ENCODE measurements around the gene TNFRSF11A. TPM values are rescaled to one million over a fixed set of nuclear protein-coding genes. Genes with fewer than 3 reads are reported as not detected.

Gene TNFRSF11A
- total and polyA plus RNA-seq, 12 donors, result 0.29 to 2.7 (median 0.78) TPM

DNA sequence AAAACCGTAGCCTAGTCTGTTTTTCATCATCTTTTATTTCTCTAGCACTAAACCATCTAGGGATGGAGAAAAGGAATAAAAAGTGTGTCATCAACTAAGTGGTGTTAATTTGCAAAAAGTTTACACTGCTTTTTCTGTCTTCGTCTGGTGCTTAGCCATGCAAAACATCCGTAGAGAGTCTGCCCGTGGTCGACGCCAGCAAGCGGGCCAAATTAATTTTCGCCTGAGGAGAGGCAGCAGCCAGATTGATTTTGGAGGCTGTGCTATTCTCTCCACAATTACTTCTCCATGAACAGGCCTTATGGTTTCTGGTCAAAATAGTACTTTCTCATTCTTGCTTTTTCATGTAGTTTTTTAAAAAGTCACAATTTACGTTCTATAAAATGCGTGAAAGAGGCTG, 46.3 kb downstream of the TNFRSF11A start:
- Histone ChIP-seq H3K4me1 (no peaks in the 10 kb centered on the region), H3K36me3 (no peaks in the 10 kb centered on the region), H3K9me3 (no peaks in the 10 kb centered on the region), H3K27me3 (peaks cover 0 to 4% (median 0%) of the 10 kb centered on the region in 7 donors), H3K27ac (no peak overlapping the region), H3K4me3 (no peak overlapping the region)
- ATAC-seq, result no peak
- 85 to 87% methylated on average over 10 of the region's 10 CpGs for WGBS, 2 donors
- no peak for DNase-seq
- TF ChIP-seq CTCF (IDR thresholded peaks at IDR 0.05), result no peak
- intact Hi-C loops (cut with DNase I), result no loop called here

DNA sequence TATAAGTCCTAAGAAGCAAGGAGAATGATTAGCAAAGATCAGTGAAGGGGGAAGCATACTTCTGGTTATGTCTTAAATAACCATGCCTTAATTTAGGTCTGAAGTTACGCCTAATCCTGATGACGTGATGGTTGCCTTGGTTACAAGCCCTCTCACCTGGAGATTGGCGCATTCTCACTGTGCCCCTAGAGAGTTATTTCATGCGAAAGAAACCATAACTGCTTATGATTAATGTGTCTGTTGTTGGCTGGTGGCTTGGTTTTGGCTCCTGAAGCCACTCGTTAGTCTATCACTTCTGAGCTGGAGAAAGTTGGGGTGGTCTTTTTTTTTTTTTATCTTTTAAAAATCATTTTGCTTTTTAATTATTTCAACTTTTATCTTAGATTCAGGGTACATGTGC, 47.0 kb downstream of the TNFRSF11A start:
- no peak for DNase-seq
- no peak overlapping the region for H3K27ac ChIP-seq
- H3K4me3 ChIP-seq, result no peak overlapping the region
- H3K36me3 ChIP-seq, result no peaks in the 10 kb centered on the region
- intact Hi-C loops (cut with DNase I), result no loop called here
- TF ChIP-seq CTCF (IDR thresholded peaks at IDR 0.05), result no peak
- 93 to 94% methylated on average over 5 of the region's 5 CpGs for WGBS, 2 donors
- no peaks in the 10 kb centered on the region for H3K4me1 ChIP-seq
- peaks cover 0 to 4% (median 0%) of the 10 kb centered on the region in 7 donors for H3K27me3 ChIP-seq
- H3K9me3 ChIP-seq, result no peaks in the 10 kb centered on the region
- ATAC-seq, result no peak

DNA sequence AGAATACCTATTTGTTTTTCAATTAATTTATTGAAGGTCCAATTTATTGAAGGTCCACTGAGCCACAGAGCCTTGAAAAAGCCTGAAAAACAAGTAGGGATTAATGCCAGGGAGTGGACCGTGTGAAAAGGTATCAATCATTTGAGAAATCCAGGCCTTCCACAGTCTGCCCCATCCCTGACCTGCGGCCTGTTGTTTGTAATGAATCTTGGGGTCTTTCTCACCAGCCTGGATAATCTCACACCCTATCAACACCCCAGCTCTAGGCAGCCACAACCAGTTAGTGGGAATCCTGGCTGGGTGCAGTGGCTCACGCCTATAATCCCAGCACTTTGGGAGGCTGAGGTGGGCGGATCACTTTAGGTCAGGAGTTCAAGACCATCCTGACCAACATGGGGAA, 47.8 kb downstream of the TNFRSF11A start:
- WGBS, 2 donors, result 93 to 94% methylated on average over 4 of the region's 4 CpGs
- H3K27me3 ChIP-seq, result peaks cover 0 to 4% (median 0%) of the 10 kb centered on the region in 7 donors
- ATAC-seq (no peak), DNase-seq (no peak)
- H3K4me3 ChIP-seq, result no peak overlapping the region
- intact Hi-C loops (cut with DNase I), result no loop called here
- H3K36me3 ChIP-seq, result no peaks in the 10 kb centered on the region
- H3K27ac ChIP-seq, result no peak overlapping the region
- no peaks in the 10 kb centered on the region for H3K4me1 ChIP-seq
- no peaks in the 10 kb centered on the region for H3K9me3 ChIP-seq
- TF ChIP-seq CTCF (IDR thresholded peaks at IDR 0.05), result no peak

DNA sequence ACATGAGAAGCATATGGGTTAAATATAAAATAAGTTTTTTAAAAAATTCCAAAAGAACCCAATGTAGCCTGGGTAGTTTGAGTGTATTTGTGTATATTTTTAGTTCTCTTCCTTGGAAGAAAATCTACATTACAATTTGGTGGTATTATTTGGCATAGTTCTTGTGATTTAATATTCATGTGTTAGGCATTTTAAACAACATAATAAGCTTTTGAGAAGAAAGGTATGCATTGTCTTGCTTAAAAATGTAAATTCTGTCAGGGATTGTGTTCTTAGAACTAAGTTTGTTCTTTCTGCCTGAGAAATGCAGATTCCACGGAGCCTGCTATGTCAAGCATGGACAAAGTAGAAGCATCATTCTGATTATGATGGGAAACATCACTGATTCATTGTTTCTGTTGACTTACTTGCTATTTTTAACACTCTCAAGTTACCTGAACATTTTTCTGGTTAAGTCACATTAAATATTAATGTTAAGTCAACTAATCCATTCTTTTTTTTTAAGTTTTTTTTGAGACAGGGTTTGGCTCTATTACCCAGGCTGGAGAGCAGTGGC, 49.4 kb downstream of the TNFRSF11A start:
- DNase-seq (no peak), ATAC-seq (no peak)
- intact Hi-C loops (cut with DNase I), result no loop called here
- Histone ChIP-seq H3K4me3 (no peak overlapping the region), H3K27me3 (no peaks in the 10 kb centered on the region), H3K27ac (no peak overlapping the region), H3K9me3 (no peaks in the 10 kb centered on the region), H3K4me1 (no peaks in the 10 kb centered on the region), H3K36me3 (no peaks in the 10 kb centered on the region)
- 73% methylated on average over 1 of the region's 1 CpG for WGBS, 2 donors
- TF ChIP-seq CTCF (IDR thresholded peaks at IDR 0.05), result no peak

Data from heart right ventricle (tissue), 16 donors.